DMS153 treated with DMSO at 0.1 percent for 48 hours (cell line): ENCODE results near the gene RRP36.
"Not testable (repeated sequence)": the region's sequence is repeated elsewhere in the genome, so short reads cannot be mapped to it uniquely, and the experiment has no call there.

Experiments used
- DNase-seq: peaks from one replicate; lab custom pipeline; 2025; ENCODE audit not compliant: unreplicated experiment; lab: John Stamatoyannopoulos, UW

Gene RRP36

GRCh38 chr6:43036712-43037111, 15.3 kb downstream of the RRP36 start:
- DNase-seq = no peak

- DNase-seq = no peak
Observed at GRCh38 chr6:43037197-43037596, 15.8 kb downstream of the RRP36 start.

GRCh38 chr6:43037706-43038105, 16.3 kb downstream of the RRP36 start:
- no peak for DNase-seq

GRCh38 chr6:43038727-43039126, 17.3 kb downstream of the RRP36 start:
- no peak for DNase-seq

- DNase-seq = no peak
Observed at GRCh38 chr6:43040542-43041257, 19.3 kb downstream of the RRP36 start.

- DNase-seq = not testable (repeated sequence)
Observed at GRCh38 chr6:43041475-43041874, 20.1 kb downstream of the RRP36 start.

GRCh38 chr6:43043310-43043709, 21.9 kb downstream of the RRP36 start:
- no peak for DNase-seq

GRCh38 chr6:43045371-43045930, 24.0 kb downstream of the RRP36 start:
- no peak for DNase-seq

GRCh38 chr6:43047998-43048397, 26.6 kb downstream of the RRP36 start:
- no peak for DNase-seq

GRCh38 chr6:43050981-43051380, 29.6 kb downstream of the RRP36 start:
- DNase-seq = no peak

GRCh38 chr6:43052225-43052841, 30.9 kb downstream of the RRP36 start:
- no peak for DNase-seq

- no peak for DNase-seq
Observed at GRCh38 chr6:43052842-43053544, 31.6 kb downstream of the RRP36 start.

GRCh38 chr6:43053545-43054205, 32.3 kb downstream of the RRP36 start, which contains the start of gene CUL7:
CUL7 (minus strand) TSS chr6:43053851; CDS start chr6:43052788, 1,063 bp downstream.
- DNase-seq = peak; percentile 86

- no peak for DNase-seq
Observed at GRCh38 chr6:43054206-43054943, 33.0 kb downstream of the RRP36 start.

GRCh38 chr6:43055966-43056365, 34.5 kb downstream of the RRP36 start:
- no peak for DNase-seq

GRCh38 chr6:43058531-43058930, 37.1 kb downstream of the RRP36 start:
- DNase-seq = no peak

- DNase-seq = peak; percentile 94
Observed at GRCh38 chr6:43059168-43060033, 38.0 kb downstream of the RRP36 start, which contains the start of the genes KLC4 and MRPL2. KLC4 (plus strand) TSS chr6:43059631; CDS start chr6:43061336, 1,705 bp downstream. MRPL2 (minus strand) TSS chr6:43059434; CDS start chr6:43059381, 53 bp downstream.

GRCh38 chr6:43060034-43060754, 38.8 kb downstream of the RRP36 start:
- DNase-seq = no peak
